Dermis blood vessel endothelial cell (primary cell): ENCODE data around the gene SLC6A20. TPM values are rescaled to one million over a fixed set of nuclear protein-coding genes. Genes with fewer than 3 reads are reported as not detected.

Experiments
- DNase-seq: peaks from one replicate; pipeline ENCODE4 v3.0.0; 2010
- total RNA-seq: library from RNA; depleted of rRNA; stranded (reverse); fragments of >200 nt; gene quantifications from 2 replicates; pipeline ENCODE4 v1.2.3, GENCODE V29; 2014

Gene SLC6A20
- total RNA-seq = not detected in 2 replicates

GRCh38 chr3:45795882-45796765 is at the start of gene SLC6A20:
SLC6A20 (minus strand) TSS chr3:45796536; CDS start chr3:45796419, 117 bp downstream.
- peak; percentile 7 for DNase-seq

- no peak for DNase-seq
These were observed 48.3 kb upstream of the SLC6A20 start for GRCh38 chr3:45844616-45845015.

- no peak for DNase-seq
These were observed 46.7 kb upstream of the SLC6A20 start for GRCh38 chr3:45842851-45843625.

- peak; percentile 97 for DNase-seq
These were observed 45.6 kb upstream of the SLC6A20 start, which contains the start of gene LZTFL1 for GRCh38 chr3:45841757-45842491. LZTFL1 (minus strand) TSS chr3:45842119; CDS start chr3:45841991, 128 bp downstream.

- DNase-seq = peak; percentile 40
These were observed 45.1 kb upstream of the SLC6A20 start for GRCh38 chr3:45841420-45841756.

GRCh38 chr3:45838466-45838865 is 42.1 kb upstream of the SLC6A20 start:
- DNase-seq = no peak

- peak; percentile 50 for DNase-seq
These were observed 36.4 kb upstream of the SLC6A20 start for GRCh38 chr3:45832699-45833098.

- DNase-seq = no peak
These were observed 33.8 kb upstream of the SLC6A20 start for GRCh38 chr3:45830121-45830520.

- peak; percentile 49 for DNase-seq
These were observed 30.6 kb upstream of the SLC6A20 start for GRCh38 chr3:45826908-45827307.

- peak; percentile 12 for DNase-seq
These were observed 30.0 kb upstream of the SLC6A20 start for GRCh38 chr3:45826321-45826720.

- DNase-seq = no peak
These were observed 24.8 kb upstream of the SLC6A20 start for GRCh38 chr3:45821127-45821526.

GRCh38 chr3:45819543-45819942 is 23.2 kb upstream of the SLC6A20 start:
- no peak for DNase-seq

GRCh38 chr3:45817831-45818522 is 21.6 kb upstream of the SLC6A20 start:
- DNase-seq = peak; percentile 91

- DNase-seq = no peak
These were observed 20.2 kb upstream of the SLC6A20 start for GRCh38 chr3:45816544-45816943.

- no peak for DNase-seq
These were observed 18.0 kb upstream of the SLC6A20 start for GRCh38 chr3:45814322-45814721.

- DNase-seq = no peak
These were observed 11.6 kb upstream of the SLC6A20 start for GRCh38 chr3:45807681-45808540.

GRCh38 chr3:45807133-45807532 is 10.8 kb upstream of the SLC6A20 start:
- DNase-seq = no peak

- no peak for DNase-seq
These were observed 9.7 kb upstream of the SLC6A20 start for GRCh38 chr3:45806072-45806471.

GRCh38 chr3:45803252-45803935 is 7.1 kb upstream of the SLC6A20 start:
- DNase-seq = no peak

GRCh38 chr3:45802146-45802545 is 5.8 kb upstream of the SLC6A20 start:
- DNase-seq = no peak

- no peak for DNase-seq
These were observed 4.3 kb upstream of the SLC6A20 start for GRCh38 chr3:45800611-45801010.
